BJ (cell line): ENCODE data around the gene KXD1. TPM values are rescaled to one million over a fixed set of nuclear protein-coding genes. Genes with fewer than 3 reads are reported as not detected.

Experiments
- CTCF ChIA-PET: fragments of 350-600 bp; formaldehyde crosslinking; extraction: SDS; loops from one replicate; lab custom pipeline; 2021; ENCODE audit warnings: antibody characterized with exemption, inconsistent platforms; lab: Yijun Ruan, JAX
- POLR2A ChIA-PET: fragments of 300-600 bp; sonication (Branson Sonifier 250); formaldehyde crosslinking; extraction: SDS; loops from one replicate; lab custom pipeline; 2021; ENCODE audit warnings: antibody characterized with exemption; lab: Charles Lee
- DNase-seq: peaks from one replicate; pipeline ENCODE4 v3.0.0-alpha.2; 2011; ENCODE audit warnings: low read depth
- H3K27me3 ChIP-seq: 2 replicates; pipeline ENCODE4 v1.6.0; 2011; ENCODE audit warnings: low read length; ENCODE audit not compliant: control insufficient read depth, insufficient read depth
- H3K36me3 ChIP-seq: 2 replicates; pipeline ENCODE4 v1.5.1; 2011; ENCODE audit warnings: low read length; ENCODE audit not compliant: control insufficient read depth, insufficient read depth
- H3K4me3 ChIP-seq: 2 replicates; pipeline ENCODE4 v1.5.1; 2011; ENCODE audit warnings: low read depth, mild to moderate bottlenecking, control low read depth, low read length
- CTCF ChIP-seq: IDR thresholded peaks from 2 replicates; pipeline ENCODE4 v1.5.1; 2011; ENCODE audit warnings: low read depth, mild to moderate bottlenecking, control low read depth, inconsistent platforms, low read length, moderate library complexity; ENCODE audit not compliant: insufficient read depth
- polyA plus RNA-seq: library from polyadenylated mRNA; depleted of rRNA; stranded (reverse); fragments of >200 nt; gene quantifications from 2 replicates; pipeline ENCODE4 v1.2.3, GENCODE V29; 2011; rRNA removed

The KXD1 gene
- polyA plus RNA-seq, 1 experiment: 163 TPM

GRCh38 chr19:18618236-18618635, 60.6 kb downstream of the KXD1 start:
- TF ChIP-seq CTCF: no peak
- Histone ChIP-seq H3K4me3 (no peak overlapping the region), H3K27me3 (peaks cover 11% of the 10 kb centered on the region), H3K36me3 (no peaks in the 10 kb centered on the region)
- ChIA-PET CTCF (interaction anchor here (1.7 kb wide), 1 partner anchor 58 kb away, joined by 4 read pairs; no protein-coding TSS in a partner anchor), POLR2A (no interaction called here)
- DNase-seq: no peak

Other genes starting within 250 kb of the KXD1 start
- gene LSM4, start 234.8 kb upstream of the KXD1 start, polyA plus RNA-seq: 94.7 and 99.8 TPM in 2 replicates
- gene PGPEP1, start 217.3 kb upstream of the KXD1 start, polyA plus RNA-seq: 30.7 and 32.2 TPM in 2 replicates
- gene GDF15, start 171.7 kb upstream of the KXD1 start, polyA plus RNA-seq: 19.0 and 30.8 TPM in 2 replicates
- gene LRRC25, start 160.2 kb upstream of the KXD1 start, polyA plus RNA-seq: 0.06 TPM in 1 of 2 replicates, not detected in the other
- 16.3 and 24.1 TPM in 2 replicates for gene SSBP4, start 138.5 kb upstream of the KXD1 start, polyA plus RNA-seq
- gene ISYNA1, start 119.7 kb upstream of the KXD1 start, polyA plus RNA-seq: 13.5 and 27.0 TPM in 2 replicates
- 4.4 and 10.2 TPM in 2 replicates for gene ELL, start 35.8 kb upstream of the KXD1 start, polyA plus RNA-seq
- gene FKBP8, start 14.3 kb upstream of the KXD1 start, polyA plus RNA-seq: 168 and 280 TPM in 2 replicates
- gene UBA52, start 14.0 kb downstream of the KXD1 start, polyA plus RNA-seq: 2,336 and 2,472 TPM in 2 replicates
- 22.4 and 24.3 TPM in 2 replicates for gene REX1BD, start 30.9 kb downstream of the KXD1 start, polyA plus RNA-seq
- gene CRLF1, start 48.9 kb downstream of the KXD1 start, polyA plus RNA-seq: 5.6 and 6.6 TPM in 2 replicates
- gene TMEM59L, start 55.0 kb downstream of the KXD1 start, polyA plus RNA-seq: 0.69 and 1.6 TPM in 2 replicates
- 0.91 and 2.3 TPM in 2 replicates for gene KLHL26, start 79.2 kb downstream of the KXD1 start, polyA plus RNA-seq
- 0.97 and 1.5 TPM in 2 replicates for gene CRTC1, start 125.8 kb downstream of the KXD1 start, polyA plus RNA-seq
- 8.6 and 9.2 TPM in 2 replicates for gene COMP, start 233.4 kb downstream of the KXD1 start, polyA plus RNA-seq